Panc1 (cell line): ENCODE data around the gene SLAIN2.

Experiments
- POLR2AphosphoS5 ChIP-seq: IDR thresholded peaks from 2 replicates; pipeline ENCODE4 v1.6.1; 2012; ENCODE audit warnings: mild to moderate bottlenecking, low read depth, low read length, moderate library complexity
- SIN3A ChIP-seq: IDR thresholded peaks from 2 replicates; pipeline ENCODE4 v1.6.1; 2012; ENCODE audit warnings: low read depth, mild to moderate bottlenecking, low read length, moderate library complexity, borderline replicate concordance; ENCODE audit not compliant: insufficient read depth
- TF ChIP-seq, protein P1 (sequence below): fragments of 450-650 bp; IDR thresholded peaks from 2 replicates; pipeline ENCODE4 v1.5.1; 2017; ENCODE audit warnings: mild to moderate bottlenecking
- TF ChIP-seq, protein P2 (sequence below), 2 experiments: IDR thresholded peaks; 2 replicates each; pipeline ENCODE4 v1.6.1; 2011 to 2012; ENCODE audit warnings: low read depth in 2 of 2, control low read depth in 1 of 2, low read length in 1 of 2, mild to moderate bottlenecking in 1 of 2, moderate library complexity in 1 of 2; ENCODE audit not compliant: insufficient read depth in 1 of 2

DNA sequence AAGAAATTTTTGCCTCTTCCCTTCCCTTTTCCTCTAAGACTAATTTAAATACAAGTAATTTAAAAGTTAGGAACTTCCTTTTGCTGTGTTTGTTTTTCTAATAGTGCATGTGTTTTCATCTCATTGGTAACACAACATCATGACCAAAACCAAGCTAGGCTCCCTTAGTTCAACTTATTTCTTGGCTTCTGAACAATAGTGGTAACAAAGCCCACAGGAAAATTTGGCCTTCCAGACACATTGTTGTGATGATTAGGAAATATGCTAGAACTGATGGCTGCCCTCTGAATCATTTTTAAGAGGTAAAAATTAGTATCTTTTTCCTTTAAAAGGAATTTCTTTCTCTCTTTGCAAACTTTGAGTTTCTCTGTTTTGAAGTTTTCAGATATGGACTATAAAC is 46.2 kb upstream of the SLAIN2 start:
- TF ChIP-seq, protein P1, sequence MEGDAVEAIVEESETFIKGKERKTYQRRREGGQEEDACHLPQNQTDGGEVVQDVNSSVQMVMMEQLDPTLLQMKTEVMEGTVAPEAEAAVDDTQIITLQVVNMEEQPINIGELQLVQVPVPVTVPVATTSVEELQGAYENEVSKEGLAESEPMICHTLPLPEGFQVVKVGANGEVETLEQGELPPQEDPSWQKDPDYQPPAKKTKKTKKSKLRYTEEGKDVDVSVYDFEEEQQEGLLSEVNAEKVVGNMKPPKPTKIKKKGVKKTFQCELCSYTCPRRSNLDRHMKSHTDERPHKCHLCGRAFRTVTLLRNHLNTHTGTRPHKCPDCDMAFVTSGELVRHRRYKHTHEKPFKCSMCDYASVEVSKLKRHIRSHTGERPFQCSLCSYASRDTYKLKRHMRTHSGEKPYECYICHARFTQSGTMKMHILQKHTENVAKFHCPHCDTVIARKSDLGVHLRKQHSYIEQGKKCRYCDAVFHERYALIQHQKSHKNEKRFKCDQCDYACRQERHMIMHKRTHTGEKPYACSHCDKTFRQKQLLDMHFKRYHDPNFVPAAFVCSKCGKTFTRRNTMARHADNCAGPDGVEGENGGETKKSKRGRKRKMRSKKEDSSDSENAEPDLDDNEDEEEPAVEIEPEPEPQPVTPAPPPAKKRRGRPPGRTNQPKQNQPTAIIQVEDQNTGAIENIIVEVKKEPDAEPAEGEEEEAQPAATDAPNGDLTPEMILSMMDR = no peak
- TF ChIP-seq POLR2AphosphoS5 = no peak
- TF ChIP-seq, protein P2, sequence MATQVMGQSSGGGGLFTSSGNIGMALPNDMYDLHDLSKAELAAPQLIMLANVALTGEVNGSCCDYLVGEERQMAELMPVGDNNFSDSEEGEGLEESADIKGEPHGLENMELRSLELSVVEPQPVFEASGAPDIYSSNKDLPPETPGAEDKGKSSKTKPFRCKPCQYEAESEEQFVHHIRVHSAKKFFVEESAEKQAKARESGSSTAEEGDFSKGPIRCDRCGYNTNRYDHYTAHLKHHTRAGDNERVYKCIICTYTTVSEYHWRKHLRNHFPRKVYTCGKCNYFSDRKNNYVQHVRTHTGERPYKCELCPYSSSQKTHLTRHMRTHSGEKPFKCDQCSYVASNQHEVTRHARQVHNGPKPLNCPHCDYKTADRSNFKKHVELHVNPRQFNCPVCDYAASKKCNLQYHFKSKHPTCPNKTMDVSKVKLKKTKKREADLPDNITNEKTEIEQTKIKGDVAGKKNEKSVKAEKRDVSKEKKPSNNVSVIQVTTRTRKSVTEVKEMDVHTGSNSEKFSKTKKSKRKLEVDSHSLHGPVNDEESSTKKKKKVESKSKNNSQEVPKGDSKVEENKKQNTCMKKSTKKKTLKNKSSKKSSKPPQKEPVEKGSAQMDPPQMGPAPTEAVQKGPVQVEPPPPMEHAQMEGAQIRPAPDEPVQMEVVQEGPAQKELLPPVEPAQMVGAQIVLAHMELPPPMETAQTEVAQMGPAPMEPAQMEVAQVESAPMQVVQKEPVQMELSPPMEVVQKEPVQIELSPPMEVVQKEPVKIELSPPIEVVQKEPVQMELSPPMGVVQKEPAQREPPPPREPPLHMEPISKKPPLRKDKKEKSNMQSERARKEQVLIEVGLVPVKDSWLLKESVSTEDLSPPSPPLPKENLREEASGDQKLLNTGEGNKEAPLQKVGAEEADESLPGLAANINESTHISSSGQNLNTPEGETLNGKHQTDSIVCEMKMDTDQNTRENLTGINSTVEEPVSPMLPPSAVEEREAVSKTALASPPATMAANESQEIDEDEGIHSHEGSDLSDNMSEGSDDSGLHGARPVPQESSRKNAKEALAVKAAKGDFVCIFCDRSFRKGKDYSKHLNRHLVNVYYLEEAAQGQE (IDR thresholded peaks at IDR 0.05; ENCODE audit: insufficient read depth in 1 of 2, low read depth in 2 of 2, low read length in 1 of 2) = no peak
- no peak for TF ChIP-seq SIN3A
